GM12801 (cell line): Measurements from ENCODE around the gene ZNF415.

ENCODE experiments used
- CTCF ChIP-seq: IDR thresholded peaks from one replicate; pipeline ENCODE4 v1.5.1; 2011; ENCODE audit warnings: control low read depth; ENCODE audit not compliant: insufficient read length; ENCODE audit errors: extremely low read depth

The ZNF415 gene

GRCh38 chr19:53132141-53132991 is at the start of gene ZNF415:
ZNF415 (minus strand) TSS chr19:53132910; CDS start chr19:53122676, 10,234 bp downstream.
- TF ChIP-seq CTCF, result no peak

- TF ChIP-seq CTCF, result no peak
These were observed 49.5 kb upstream of the ZNF415 start for GRCh38 chr19:53182202-53182601.

GRCh38 chr19:53177986-53178385 is 45.3 kb upstream of the ZNF415 start:
- no peak for TF ChIP-seq CTCF

GRCh38 chr19:53172889-53173288 is 40.2 kb upstream of the ZNF415 start:
- TF ChIP-seq CTCF, result no peak

GRCh38 chr19:53165691-53166091 is 33.0 kb upstream of the ZNF415 start:
- no peak for TF ChIP-seq CTCF

GRCh38 chr19:53161123-53161522 is 28.4 kb upstream of the ZNF415 start:
- no peak for TF ChIP-seq CTCF

GRCh38 chr19:53160350-53160749 is 27.6 kb upstream of the ZNF415 start:
- TF ChIP-seq CTCF, result no peak
